A549 (cell line): Measurements from ENCODE around the gene KIF5C. TPM values are rescaled to one million over a fixed set of nuclear protein-coding genes. Genes with fewer than 3 reads are reported as not detected.
A peak's percentile ranks its signal among the peaks of the same experiment; 100 is the strongest.

Experiments used
- ATAC-seq, 2 experiments: fragments of 200-7000 bp in 1 of 2; fragments of >200 bp in 1 of 2; cut with Nextera tagmentation in 1 of 2; cut with Tn5 transposase in 1 of 2; 3 replicates each; pipeline versions ENCODE4 v1.8.0 to v1.9.1; 2018 to 2020; ENCODE audit warnings: mild to moderate bottlenecking in 1 of 2, moderate library complexity in 1 of 2
- CTCF ChIA-PET: fragments of 300-600 bp; sonication (Branson Sonifier 250); formaldehyde crosslinking; extraction: SDS; loops from one replicate; lab custom pipeline; 2021; ENCODE audit warnings: antibody characterized with exemption, inconsistent platforms; lab: Yijun Ruan, JAX
- POLR2A ChIA-PET: fragments of 350-600 bp; formaldehyde crosslinking; extraction: SDS; loops from one replicate; lab custom pipeline; 2021; ENCODE audit warnings: antibody characterized with exemption, inconsistent platforms; lab: Yijun Ruan, JAX
- DNase-seq, 2 experiments: peaks; one replicate each; pipeline versions ENCODE4 v3.0.0 to v3.0.0-alpha.2; 2011 to 2016; ENCODE audit warnings: low read depth in 1 of 2, low spot score in 1 of 2
- FAIRE-seq: peaks from 2 replicates; lab custom pipeline; 2011; peaks lifted over from hg19 to GRCh38; lab: Jason Lieb, UNC
- H3K27ac ChIP-seq, 2 experiments: fragments of >200 bp; sonication (Bioruptor Twin); formaldehyde crosslinking; 3 replicates each; pipeline ENCODE4 v1.5.1; 2016 to 2017
- H3K4me1 ChIP-seq: fragments of >200 bp; sonication (Bioruptor Twin); formaldehyde crosslinking; 3 replicates; pipeline ENCODE4 v1.6.1; 2016
- H3K4me2 ChIP-seq: fragments of >200 bp; sonication (Bioruptor Twin); formaldehyde crosslinking; 3 replicates; pipeline ENCODE4 v1.6.1; 2016
- H3K4me3 ChIP-seq: fragments of >200 bp; sonication (Bioruptor Twin); formaldehyde crosslinking; 3 replicates; pipeline ENCODE4 v1.5.1; 2016
- H3K9me3 ChIP-seq: fragments of >200 bp; sonication (Bioruptor Twin); formaldehyde crosslinking; 3 replicates; pipeline ENCODE4 v1.6.1; 2016
- CBX2 ChIP-seq: fragments of 200-600 bp; sonication (generic); IDR thresholded peaks from 2 replicates; pipeline ENCODE4 v1.6.1; 2016; ENCODE audit warnings: low read depth, mild to moderate bottlenecking, borderline replicate concordance
- CTCF ChIP-seq: fragments of >200 bp; sonication (Bioruptor Twin); formaldehyde crosslinking; IDR thresholded peaks from 3 replicates; pipeline ENCODE4 v1.5.1; 2016
- EHMT2 ChIP-seq: fragments of 200-600 bp; sonication (generic); IDR thresholded peaks from 2 replicates; pipeline ENCODE4 v1.6.1; 2016; ENCODE audit warnings: antibody characterized with exemption, low read depth, mild to moderate bottlenecking, moderate library complexity
- EP300 ChIP-seq, 2 experiments: fragments of >200 bp; sonication (Bioruptor Twin); formaldehyde crosslinking; IDR thresholded peaks; 2 replicates in 1 of 2; 3 replicates in 1 of 2; pipeline ENCODE4 v1.6.1; 2016 to 2017
- FOXS1 ChIP-seq: fragments of 250-450 bp; sonication (Bioruptor Pico); IDR thresholded peaks from 2 replicates; pipeline ENCODE4 v1.5.0; 2020; ENCODE audit warnings: mild to moderate bottlenecking, moderate library complexity
- HDAC2 ChIP-seq: fragments of 200-600 bp; sonication (generic); IDR thresholded peaks from 2 replicates; pipeline ENCODE4 v1.6.1; 2016
- HOXB5 ChIP-seq: fragments of 250-450 bp; sonication (Bioruptor Pico); IDR thresholded peaks from 2 replicates; pipeline ENCODE4 v1.5.0; 2020; ENCODE audit warnings: mild to moderate bottlenecking, moderate library complexity
- JUN ChIP-seq, 2 experiments: fragments of >200 bp; sonication (Bioruptor Twin); formaldehyde crosslinking; IDR thresholded peaks; 2 replicates in 1 of 2; 3 replicates in 1 of 2; pipeline ENCODE4 v1.6.1; 2016 to 2017
- MAFK ChIP-seq: fragments of 450-650 bp; IDR thresholded peaks from 2 replicates; pipeline ENCODE4 v1.6.1; 2014; ENCODE audit not compliant: partially characterized antibody
- MAZ ChIP-seq: fragments of 150-350 bp; IDR thresholded peaks from 2 replicates; pipeline ENCODE4 v1.6.1; 2014; ENCODE audit warnings: antibody characterized with exemption, low read depth, low read length, borderline replicate concordance
- NPAS2 ChIP-seq: fragments of 250-450 bp; sonication (Bioruptor Pico); IDR thresholded peaks from 2 replicates; pipeline ENCODE4 v1.8.0; 2022; ENCODE audit warnings: mild to moderate bottlenecking, moderate library complexity, borderline replicate concordance
- RFX5 ChIP-seq: fragments of 450-650 bp; IDR thresholded peaks from 2 replicates; pipeline ENCODE4 v1.7.1; 2014; ENCODE audit warnings: antibody characterized with exemption, mild to moderate bottlenecking, moderate library complexity
- SREBF2 ChIP-seq: fragments of 450-650 bp; IDR thresholded peaks from 2 replicates; pipeline ENCODE4 v1.6.1; 2014; ENCODE audit warnings: mild to moderate bottlenecking, moderate library complexity
- ZC3H11A ChIP-seq: fragments of 450-650 bp; IDR thresholded peaks from 2 replicates; pipeline ENCODE4 v1.6.1; 2014; ENCODE audit warnings: antibody characterized with exemption, mild to moderate bottlenecking
- WGBS: methylation state at CpG from one replicate; pipeline ENCODE4 v1.1.6; 2017; ENCODE audit errors: missing lambda C conversion rate; 5-methylcytosine and 5-hydroxymethylcytosine counted together
- polyA plus RNA-seq, 4 experiments: library from polyadenylated mRNA; depleted of rRNA in 3 of 4; stranded (reverse); fragments of >200 nt; fragmentation: RNase III in 1 of 4; extraction: RNeasy Plus Mini Kit Qiagen cat#74134 plus additional on column Dnase treatment in 1 of 4; gene quantifications; 2 replicates in 3 of 4; 3 replicates in 1 of 4; pipeline ENCODE4 v1.2.3, GENCODE V29; 2011 to 2017
- TF ChIP-seq, protein P1 (sequence below): fragments of 250-450 bp; sonication (Bioruptor Pico); IDR thresholded peaks from 2 replicates; pipeline ENCODE4 v1.5.0; 2020; ENCODE audit warnings: low read depth, mild to moderate bottlenecking, moderate library complexity
- TF ChIP-seq, protein P2 (sequence below): IDR thresholded peaks from 2 replicates; pipeline ENCODE4 v1.6.1; 2012

Gene KIF5C
- polyA plus RNA-seq, 2 of the 4 experiments (the other 2 are of a cell fraction) = 0.27 to 0.30 TPM

GRCh38 chr2:148893906-148894305 lies 18.9 kb downstream of the KIF5C start:
- peaks cover 12% of the 10 kb centered on the region; the same call in 2 of the 3 replicates for H3K9me3 ChIP-seq
- POLR2A ChIA-PET = no interaction called here
- CTCF ChIA-PET = no interaction called here
- H3K4me2 ChIP-seq = no peak overlapping the region
- TF ChIP-seq JUN (IDR thresholded peaks at IDR 0.05) (no peak), MAZ (no peak), ZC3H11A (no peak)
- H3K4me3 ChIP-seq = no peak overlapping the region
- FAIRE-seq = no peak
- ATAC-seq = no peak
- no peak for DNase-seq
- no peak overlapping the region for H3K27ac ChIP-seq
- H3K4me1 ChIP-seq = no peaks in the 10 kb centered on the region

GRCh38 chr2:148896136-148896535 lies 21.1 kb downstream of the KIF5C start:
- no peak overlapping the region for H3K27ac ChIP-seq
- H3K4me3 ChIP-seq = no peak overlapping the region
- H3K4me2 ChIP-seq = no peak overlapping the region
- peaks cover 12% of the 10 kb centered on the region; the same call in 2 of the 3 replicates for H3K9me3 ChIP-seq
- FAIRE-seq (no peak), DNase-seq (no peak), ATAC-seq (no peak)
- WGBS = 6% methylated on average over 4 of the region's 4 CpGs
- TF ChIP-seq SREBF2 = no peak
- TF ChIP-seq NPAS2 = no peak
- no peak for TF ChIP-seq CTCF
- TF ChIP-seq HOXB5 (CRISPR knock-in tag) = no peak
- TF ChIP-seq, protein P1, sequence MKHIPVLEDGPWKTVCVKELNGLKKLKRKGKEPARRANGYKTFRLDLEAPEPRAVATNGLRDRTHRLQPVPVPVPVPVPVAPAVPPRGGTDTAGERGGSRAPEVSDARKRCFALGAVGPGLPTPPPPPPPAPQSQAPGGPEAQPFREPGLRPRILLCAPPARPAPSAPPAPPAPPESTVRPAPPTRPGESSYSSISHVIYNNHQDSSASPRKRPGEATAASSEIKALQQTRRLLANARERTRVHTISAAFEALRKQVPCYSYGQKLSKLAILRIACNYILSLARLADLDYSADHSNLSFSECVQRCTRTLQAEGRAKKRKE (CRISPR knock-in tag) = no peak
- TF ChIP-seq EHMT2 = no peak
- no peak for TF ChIP-seq EP300 (IDR thresholded peaks at IDR 0.05)
- TF ChIP-seq, protein P2, sequence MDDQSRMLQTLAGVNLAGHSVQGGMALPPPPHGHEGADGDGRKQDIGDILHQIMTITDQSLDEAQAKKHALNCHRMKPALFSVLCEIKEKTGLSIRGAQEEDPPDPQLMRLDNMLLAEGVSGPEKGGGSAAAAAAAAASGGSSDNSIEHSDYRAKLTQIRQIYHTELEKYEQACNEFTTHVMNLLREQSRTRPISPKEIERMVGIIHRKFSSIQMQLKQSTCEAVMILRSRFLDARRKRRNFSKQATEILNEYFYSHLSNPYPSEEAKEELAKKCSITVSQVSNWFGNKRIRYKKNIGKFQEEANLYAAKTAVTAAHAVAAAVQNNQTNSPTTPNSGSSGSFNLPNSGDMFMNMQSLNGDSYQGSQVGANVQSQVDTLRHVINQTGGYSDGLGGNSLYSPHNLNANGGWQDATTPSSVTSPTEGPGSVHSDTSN = no peak
- no peak for TF ChIP-seq FOXS1 (CRISPR knock-in tag)
- TF ChIP-seq JUN (IDR thresholded peaks at IDR 0.05) = no peak
- no peaks in the 10 kb centered on the region for H3K4me1 ChIP-seq
- ChIA-PET POLR2A (no interaction called here), CTCF (no interaction called here)

DNA sequence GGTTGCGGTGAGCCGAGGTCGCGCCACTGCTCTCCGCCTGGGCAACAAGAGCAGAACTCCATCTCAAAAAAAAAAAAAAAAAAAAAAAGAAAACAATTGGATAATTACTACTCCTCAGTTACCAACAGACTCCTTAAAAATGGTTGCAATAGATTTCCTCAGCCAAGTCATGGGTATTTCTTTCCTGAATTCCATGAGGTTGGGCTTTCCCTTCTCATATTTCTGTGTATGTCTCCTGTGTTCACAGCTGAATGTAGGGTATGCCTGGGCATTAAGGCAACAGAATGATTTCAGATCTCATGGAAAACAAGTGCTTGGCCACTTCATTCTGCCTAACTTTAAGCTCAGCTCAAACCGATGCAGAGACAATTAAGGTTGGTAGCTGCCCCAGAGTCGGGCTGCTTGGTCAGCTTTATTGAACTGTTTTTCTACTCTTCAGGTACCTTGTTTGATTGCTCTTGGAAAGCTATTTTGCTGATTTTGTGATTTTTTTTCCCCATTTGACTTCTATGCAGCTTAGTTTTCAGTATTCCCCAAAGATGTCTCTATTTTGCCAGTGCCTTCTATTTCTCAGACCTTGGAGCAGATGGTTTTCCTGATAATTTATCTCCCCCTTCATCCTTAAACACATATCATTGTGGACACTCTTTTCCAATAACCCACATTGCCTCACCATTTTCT lies 24.8 kb downstream of the KIF5C start:
- CTCF ChIA-PET = interaction anchor here (1.6 kb wide), 1 partner anchor 14 kb away, joined by 3 read pairs; no protein-coding TSS in a partner anchor

DNA sequence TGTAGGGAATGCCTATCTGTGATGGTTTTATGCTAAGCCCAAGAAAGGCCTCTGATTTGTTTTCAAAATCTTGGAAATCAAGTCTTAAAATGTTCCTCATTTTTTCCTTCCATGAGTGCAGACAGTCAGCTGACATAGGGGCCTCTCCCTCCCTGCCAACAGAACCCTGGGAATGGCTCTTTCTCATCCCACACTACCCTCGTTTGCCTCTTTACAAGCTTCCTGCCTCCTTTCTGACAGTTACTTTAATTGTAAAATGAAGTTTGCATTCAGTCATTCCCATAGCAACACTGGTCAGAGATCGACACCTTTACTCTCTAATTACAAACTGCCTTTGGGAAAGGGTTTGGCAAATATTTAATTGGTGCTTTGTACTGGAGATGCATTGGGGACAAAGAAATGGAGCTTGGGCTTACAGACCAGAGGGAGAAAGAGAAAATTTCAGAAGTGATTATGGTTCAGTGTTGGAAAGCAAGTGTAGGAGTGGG lies 25.4 kb downstream of the KIF5C start:
- 2% methylated on average over 2 of the region's 2 CpGs for WGBS
- ChIA-PET POLR2A (no interaction called here), CTCF (interaction anchor here (0.9 to 1.6 kb wide), 2 partner anchors 13 to 27 kb away, joined by 3 read pairs; no protein-coding TSS in a partner anchor)
- ATAC-seq (no peak), FAIRE-seq (no peak), DNase-seq (no peak)
- no peaks in the 10 kb centered on the region for H3K4me1 ChIP-seq
- H3K4me3 ChIP-seq = no peak overlapping the region
- H3K9me3 ChIP-seq = no peaks in the 10 kb centered on the region
- TF ChIP-seq MAZ (no peak), HDAC2 (no peak), RFX5 (no peak)
- no peak overlapping the region for H3K27ac ChIP-seq
- H3K4me2 ChIP-seq = no peak overlapping the region

More for the DNA sequence above, 24.8 kb downstream of the KIF5C start:
- Histone ChIP-seq H3K4me1 (no peaks in the 10 kb centered on the region), H3K9me3 (no peaks in the 10 kb centered on the region), H3K4me3 (no peak overlapping the region), H3K27ac (no peak overlapping the region), H3K4me2 (no peak overlapping the region)
- WGBS = 65% methylated on average over 7 of the region's 7 CpGs
- POLR2A ChIA-PET = no interaction called here
- ATAC-seq (no peak), DNase-seq (no peak), FAIRE-seq (no peak)
- TF ChIP-seq CBX2 (no peak), MAFK (peak; percentile 54)
